GM15510 (cell line): ENCODE results near the gene MSANTD1.

Source experiments
- POLR2A ChIP-seq: IDR thresholded peaks from 3 replicates; pipeline ENCODE4 v1.6.1; 2011; ENCODE audit warnings: borderline replicate concordance; ENCODE audit not compliant: insufficient read length; ENCODE audit errors: extremely low read depth

The MSANTD1 gene

GRCh38 chr4:3249711-3250437 is 915 bp downstream of the MSANTD1 start:
- no peak for TF ChIP-seq POLR2A

GRCh38 chr4:3250438-3250955 is 1.5 kb downstream of the MSANTD1 start:
- no peak for TF ChIP-seq POLR2A

- no peak for TF ChIP-seq POLR2A
Observed at GRCh38 chr4:3250956-3251690, 2.2 kb downstream of the MSANTD1 start.

GRCh38 chr4:3251691-3252479 is 2.9 kb downstream of the MSANTD1 start:
- no peak for TF ChIP-seq POLR2A

GRCh38 chr4:3252480-3252828 is 3.5 kb downstream of the MSANTD1 start:
- no peak for TF ChIP-seq POLR2A

- TF ChIP-seq POLR2A: no peak
Observed at GRCh38 chr4:3252831-3253641, 4.1 kb downstream of the MSANTD1 start.

- no peak for TF ChIP-seq POLR2A
Observed at GRCh38 chr4:3253808-3254207, 4.8 kb downstream of the MSANTD1 start.

GRCh38 chr4:3254302-3255131 is 5.6 kb downstream of the MSANTD1 start:
- TF ChIP-seq POLR2A: no peak

GRCh38 chr4:3255611-3256186 is 6.7 kb downstream of the MSANTD1 start:
- TF ChIP-seq POLR2A: no peak

GRCh38 chr4:3256230-3257102 is 7.5 kb downstream of the MSANTD1 start:
- TF ChIP-seq POLR2A: no peak

- no peak for TF ChIP-seq POLR2A
Observed at GRCh38 chr4:3257103-3257555, 8.2 kb downstream of the MSANTD1 start.
